K562 (cell line): ENCODE data around the gene MLLT3. TPM values are rescaled to one million over a fixed set of nuclear protein-coding genes. Genes with fewer than 3 reads are reported as not detected.

ENCODE experiments used
- ELF4 ChIP-seq: fragments of 450-650 bp; formaldehyde crosslinking; IDR thresholded peaks from 2 replicates; pipeline ENCODE4 v1.4.0; 2022; ENCODE audit warnings: missing genetic modification characterization
- KDM5B ChIP-seq: fragments of 200-600 bp; sonication (generic); IDR thresholded peaks from 2 replicates; pipeline ENCODE4 v1.6.1; 2012; ENCODE audit warnings: low read depth, mild to moderate bottlenecking, moderate library complexity, low read length, control low read depth, inconsistent platforms; ENCODE audit not compliant: insufficient replicate concordance
- TBP ChIP-seq: optimal IDR thresholded peaks from 2 replicates; pipeline ENCODE3; 2011; ENCODE audit warnings: low read depth, low read length, improper control_type of control experiment
- ZNF77 ChIP-seq: fragments of 250-450 bp; sonication (Bioruptor Pico); IDR thresholded peaks from 2 replicates; pipeline ENCODE4 v1.5.0; 2020
- polyA plus RNA-seq, 8 experiments: library from polyadenylated mRNA; depleted of rRNA in 4 of 8; stranded (reverse) in 5 of 8; unstranded in 3 of 8; fragments of >200 nt; fragmentation: Nextera tagmentation in 2 of 8; fragmentation: Illumina TruSeq in 1 of 8; extraction: Ambion mirVana in 2 of 8; extraction: Trizol in 1 of 8; gene quantifications; 2 replicates each; pipeline versions ENCODE4 v1.2.1 to v1.2.3, GENCODE V29; 2011 to 2014; ENCODE audit warnings: inconsistent platforms in 1 of 8, missing spikeins in 1 of 8
- total RNA-seq, 7 experiments: library from RNA; depleted of rRNA in 6 of 7; stranded (reverse); fragments of >200 nt in 6 of 7; fragmentation: Illumina TruSeq in 2 of 7; extraction: Trizol in 2 of 7; gene quantifications; 2 replicates each; pipeline versions ENCODE4 v1.2.1 to v1.2.3, GENCODE V29; 2011 to 2021; ENCODE audit warnings: low replicate concordance in 1 of 7
- TF ChIP-seq, protein P1 (sequence below): IDR thresholded peaks from 3 replicates; pipeline ENCODE4 v1.6.1; 2011; ENCODE audit warnings: borderline replicate concordance, mild to moderate bottlenecking; ENCODE audit not compliant: insufficient read length, insufficient read depth
- TF ChIP-seq, protein P2 (sequence below): sonication (generic); formaldehyde crosslinking; IDR thresholded peaks from 2 replicates; pipeline ENCODE4 v1.8.0; 2023; ENCODE audit warnings: mild to moderate bottlenecking, missing genetic modification reagents
- TF ChIP-seq, protein P3 (sequence below): sonication (generic); formaldehyde crosslinking; IDR thresholded peaks from 2 replicates; pipeline ENCODE4 v1.4.0; 2020; ENCODE audit warnings: mild to moderate bottlenecking, missing genetic modification reagents

The MLLT3 gene
- total and polyA plus RNA-seq, 9 of the 15 experiments (the other 6 are each of a cell fraction or from before 2014, with no cell fraction given) = 0.07 to 0.42 (median 0.22) TPM; not detected in 4

DNA sequence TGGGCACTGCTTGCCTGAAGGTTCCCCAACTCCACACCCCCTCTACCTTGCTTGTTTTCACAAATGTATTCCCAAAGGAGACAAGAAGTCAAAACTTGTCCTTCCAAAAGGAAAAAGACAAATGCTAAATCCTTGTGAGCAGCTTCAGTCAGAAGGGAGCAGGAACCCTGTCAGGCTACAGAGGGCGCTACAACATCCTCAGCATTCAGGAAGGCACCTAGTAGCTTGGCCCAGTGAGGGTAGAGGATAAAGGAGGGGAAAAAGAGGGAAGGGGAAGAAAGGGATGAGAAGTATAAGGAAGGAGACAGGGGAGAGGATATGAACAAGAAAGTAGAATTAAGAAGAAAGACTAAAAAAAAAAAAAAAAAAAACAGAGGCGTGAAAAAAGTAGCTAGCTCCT, 97.5 kb downstream of the MLLT3 start (continued):
- TF ChIP-seq KDM5B (no peak), TBP (no peak), ZNF77 (no peak), ELF4 (CRISPR knock-in tag) (no peak)
- TF ChIP-seq, protein P1, sequence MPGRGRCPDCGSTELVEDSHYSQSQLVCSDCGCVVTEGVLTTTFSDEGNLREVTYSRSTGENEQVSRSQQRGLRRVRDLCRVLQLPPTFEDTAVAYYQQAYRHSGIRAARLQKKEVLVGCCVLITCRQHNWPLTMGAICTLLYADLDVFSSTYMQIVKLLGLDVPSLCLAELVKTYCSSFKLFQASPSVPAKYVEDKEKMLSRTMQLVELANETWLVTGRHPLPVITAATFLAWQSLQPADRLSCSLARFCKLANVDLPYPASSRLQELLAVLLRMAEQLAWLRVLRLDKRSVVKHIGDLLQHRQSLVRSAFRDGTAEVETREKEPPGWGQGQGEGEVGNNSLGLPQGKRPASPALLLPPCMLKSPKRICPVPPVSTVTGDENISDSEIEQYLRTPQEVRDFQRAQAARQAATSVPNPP = no peak
- TF ChIP-seq, protein P2, sequence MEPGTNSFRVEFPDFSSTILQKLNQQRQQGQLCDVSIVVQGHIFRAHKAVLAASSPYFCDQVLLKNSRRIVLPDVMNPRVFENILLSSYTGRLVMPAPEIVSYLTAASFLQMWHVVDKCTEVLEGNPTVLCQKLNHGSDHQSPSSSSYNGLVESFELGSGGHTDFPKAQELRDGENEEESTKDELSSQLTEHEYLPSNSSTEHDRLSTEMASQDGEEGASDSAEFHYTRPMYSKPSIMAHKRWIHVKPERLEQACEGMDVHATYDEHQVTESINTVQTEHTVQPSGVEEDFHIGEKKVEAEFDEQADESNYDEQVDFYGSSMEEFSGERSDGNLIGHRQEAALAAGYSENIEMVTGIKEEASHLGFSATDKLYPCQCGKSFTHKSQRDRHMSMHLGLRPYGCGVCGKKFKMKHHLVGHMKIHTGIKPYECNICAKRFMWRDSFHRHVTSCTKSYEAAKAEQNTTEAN (CRISPR knock-in tag) = no peak
- TF ChIP-seq, protein P3, sequence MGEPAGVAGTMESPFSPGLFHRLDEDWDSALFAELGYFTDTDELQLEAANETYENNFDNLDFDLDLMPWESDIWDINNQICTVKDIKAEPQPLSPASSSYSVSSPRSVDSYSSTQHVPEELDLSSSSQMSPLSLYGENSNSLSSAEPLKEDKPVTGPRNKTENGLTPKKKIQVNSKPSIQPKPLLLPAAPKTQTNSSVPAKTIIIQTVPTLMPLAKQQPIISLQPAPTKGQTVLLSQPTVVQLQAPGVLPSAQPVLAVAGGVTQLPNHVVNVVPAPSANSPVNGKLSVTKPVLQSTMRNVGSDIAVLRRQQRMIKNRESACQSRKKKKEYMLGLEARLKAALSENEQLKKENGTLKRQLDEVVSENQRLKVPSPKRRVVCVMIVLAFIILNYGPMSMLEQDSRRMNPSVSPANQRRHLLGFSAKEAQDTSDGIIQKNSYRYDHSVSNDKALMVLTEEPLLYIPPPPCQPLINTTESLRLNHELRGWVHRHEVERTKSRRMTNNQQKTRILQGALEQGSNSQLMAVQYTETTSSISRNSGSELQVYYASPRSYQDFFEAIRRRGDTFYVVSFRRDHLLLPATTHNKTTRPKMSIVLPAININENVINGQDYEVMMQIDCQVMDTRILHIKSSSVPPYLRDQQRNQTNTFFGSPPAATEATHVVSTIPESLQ (CRISPR knock-in tag) = no peak
